AG09309 (cell line): ENCODE results near the gene SYCE3.
"Not testable (repeated sequence)": the region's sequence is repeated elsewhere in the genome, so short reads cannot be mapped to it uniquely, and the experiment has no call there.

Experiments used
- DNase-seq: peaks from one replicate; pipeline ENCODE4 v3.0.0-alpha.2; 2010; ENCODE audit warnings: low read depth
- H3K4me3 ChIP-seq: 2 replicates; pipeline ENCODE4 v1.5.1; 2011; ENCODE audit warnings: mild to moderate bottlenecking, low read depth, low read length, moderate library complexity; ENCODE audit not compliant: control insufficient read depth
- CTCF ChIP-seq: IDR thresholded peaks from 2 replicates; pipeline ENCODE4 v1.5.1; 2011; ENCODE audit warnings: mild to moderate bottlenecking, low read depth, low read length, inconsistent platforms; ENCODE audit not compliant: insufficient read depth, control insufficient read depth; ENCODE audit errors: missing control alignments

Gene SYCE3

GRCh38 chr22:50523806-50524675 lies 38.7 kb downstream of the SYCE3 start:
- TF ChIP-seq CTCF, result no peak
- no peak for DNase-seq
- H3K4me3 ChIP-seq, result peak overlapping the region; percentile 90

GRCh38 chr22:50523458-50523805 lies 39.3 kb downstream of the SYCE3 start:
- no peak for TF ChIP-seq CTCF
- no peak for DNase-seq
- no peak overlapping the region for H3K4me3 ChIP-seq

GRCh38 chr22:50522806-50523438 lies 39.8 kb downstream of the SYCE3 start:
- no peak overlapping the region for H3K4me3 ChIP-seq
- no peak for TF ChIP-seq CTCF
- no peak for DNase-seq

GRCh38 chr22:50522208-50522805 lies 40.4 kb downstream of the SYCE3 start:
- no peak for DNase-seq
- no peak for TF ChIP-seq CTCF
- no peak overlapping the region for H3K4me3 ChIP-seq

GRCh38 chr22:50521710-50522109 lies 41.0 kb downstream of the SYCE3 start:
- no peak for TF ChIP-seq CTCF
- H3K4me3 ChIP-seq, result no peak overlapping the region
- DNase-seq, result no peak

- TF ChIP-seq CTCF, result no peak
- H3K4me3 ChIP-seq, result no peak overlapping the region
- DNase-seq, result no peak
Measured at GRCh38 chr22:50520826-50521453, 41.8 kb downstream of the SYCE3 start.

- DNase-seq, H3K4me3 ChIP-seq: not testable (repeated sequence)
Measured at GRCh38 chr22:50520184-50520583, 42.5 kb downstream of the SYCE3 start.
